DMS153 (cell line): ENCODE measurements around the gene ARHGEF10L.

Experiments
- DNase-seq: peaks from one replicate; lab custom pipeline; 2025; lab: John Stamatoyannopoulos, UW

The ARHGEF10L gene

DNA sequence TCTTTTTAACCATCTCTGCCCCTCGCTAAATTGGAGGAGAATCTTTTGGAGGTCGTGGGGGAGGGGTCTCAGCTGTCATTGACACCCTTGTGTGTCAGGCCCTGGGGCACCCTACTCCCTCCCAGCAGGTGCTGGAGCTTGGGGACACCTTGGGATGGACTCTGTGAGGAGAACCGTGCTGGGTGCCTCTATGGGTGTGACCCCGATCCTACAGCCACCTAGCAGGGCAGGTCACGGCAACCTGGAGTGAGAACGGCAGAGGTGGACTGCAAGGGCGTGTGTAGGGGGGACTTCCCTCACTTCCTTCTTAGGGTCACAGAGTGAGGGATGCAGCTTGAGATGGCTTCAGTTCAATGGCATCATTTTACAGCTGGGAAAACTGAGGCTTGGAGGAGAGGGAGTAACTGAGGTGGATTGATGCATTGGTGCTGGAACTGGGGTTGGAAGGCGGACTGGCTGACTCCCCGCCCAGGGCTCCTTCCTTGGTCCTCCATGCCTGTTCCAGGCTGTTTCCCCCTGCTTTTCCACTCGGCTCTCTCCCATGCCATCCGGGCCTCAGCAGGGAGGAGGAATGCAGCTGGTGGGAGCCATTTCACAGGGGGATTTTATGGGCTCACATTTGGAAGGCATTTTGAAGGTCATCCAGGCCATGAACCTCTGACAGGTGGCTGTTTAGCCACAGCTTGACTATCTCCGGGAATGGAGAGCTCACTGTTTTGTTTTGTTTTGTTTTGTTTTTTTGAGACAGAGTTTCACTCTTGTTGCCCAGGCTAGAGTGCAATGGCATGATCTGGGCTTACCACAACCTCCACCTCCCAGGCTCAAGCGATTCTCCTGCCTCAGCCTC, 18.8 kb upstream of the ARHGEF10L start:
- DNase-seq = no peak

DNA sequence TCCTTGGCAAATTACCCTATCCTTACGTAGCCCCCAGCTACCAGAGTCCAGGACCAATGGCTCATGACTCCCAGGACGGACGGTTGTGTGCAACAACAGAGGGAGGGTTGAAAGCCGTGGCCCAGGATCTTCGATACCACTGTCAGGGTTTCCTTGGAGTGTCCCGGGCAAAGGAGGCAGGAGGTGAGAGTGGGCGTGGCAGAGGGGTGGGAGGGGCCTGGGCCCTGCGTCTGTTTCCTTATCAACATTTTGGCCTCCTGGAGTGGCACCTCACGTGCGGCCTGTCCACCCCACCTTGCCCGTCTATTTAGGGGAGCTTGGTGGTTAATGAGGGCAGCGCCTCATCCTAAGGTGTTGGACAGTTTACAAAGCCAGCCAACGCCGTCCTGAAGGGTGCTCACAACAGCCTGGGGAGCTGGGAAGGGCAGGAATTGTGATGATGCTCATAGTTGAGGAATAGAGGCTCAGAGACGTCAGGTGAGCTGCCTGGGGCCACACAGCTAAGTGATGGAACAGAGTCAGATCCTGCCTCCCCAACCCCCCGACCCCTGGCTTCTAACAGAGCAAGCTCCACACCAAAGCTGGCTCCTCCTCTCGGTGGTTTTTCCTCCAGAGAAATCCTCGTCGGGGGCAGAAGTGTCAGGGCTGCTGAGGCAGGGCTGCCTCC, 17.4 kb upstream of the ARHGEF10L start:
- DNase-seq = no peak

DNA sequence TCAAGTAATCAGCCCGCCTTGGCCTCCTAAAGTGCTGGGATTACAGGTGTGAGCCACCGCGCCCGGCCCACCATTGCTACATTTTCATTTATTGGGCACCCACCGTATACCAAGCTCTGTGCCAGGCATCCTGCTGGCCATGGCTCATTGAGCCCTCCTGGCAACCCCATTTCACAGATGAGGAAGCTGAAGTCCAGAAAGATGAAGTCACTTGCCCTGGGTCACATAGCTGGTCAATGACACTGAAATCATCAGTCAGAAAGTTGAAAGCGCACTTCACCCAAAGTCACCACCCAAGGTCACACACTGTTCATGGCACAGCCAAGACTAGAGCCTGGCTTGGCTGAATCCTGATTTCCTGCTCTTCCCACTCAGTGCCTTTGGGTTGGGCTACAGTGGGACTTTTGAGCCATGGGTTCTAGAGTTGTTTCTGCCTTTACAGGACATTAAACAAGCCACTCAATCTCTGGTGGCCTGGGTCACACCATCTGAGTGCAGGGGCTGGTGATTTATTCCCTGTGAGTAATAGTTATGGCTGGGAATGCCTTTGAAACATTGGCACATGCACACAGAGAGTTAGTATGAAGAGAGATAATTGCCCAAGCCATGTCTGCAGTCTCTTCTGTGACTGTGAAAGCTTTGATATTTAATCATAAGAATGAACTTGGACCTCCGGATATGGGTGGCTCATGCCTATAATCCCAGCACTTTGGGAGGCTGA, 16.0 kb upstream of the ARHGEF10L start:
- DNase-seq = no peak

DNA sequence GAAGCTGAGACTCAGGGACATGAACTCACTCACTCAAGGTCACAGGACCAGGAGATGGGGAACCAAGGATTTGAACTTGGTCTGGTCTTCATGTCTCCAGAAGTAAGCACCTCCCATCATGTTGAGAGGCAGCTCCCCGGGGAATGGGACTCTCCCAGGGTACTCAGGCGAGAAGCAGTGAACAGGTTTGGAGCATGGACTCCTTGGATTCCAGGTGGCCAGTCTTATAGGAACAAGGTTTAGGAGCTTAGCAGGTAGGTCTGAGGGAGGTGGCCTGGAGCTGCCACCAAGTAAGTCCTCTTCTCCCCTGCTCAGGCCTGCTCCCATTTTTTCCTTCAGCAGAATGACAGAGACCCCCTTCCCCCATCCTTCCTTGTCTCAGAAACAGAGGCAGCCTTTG, 14.9 kb upstream of the ARHGEF10L start:
- DNase-seq = no peak

DNA sequence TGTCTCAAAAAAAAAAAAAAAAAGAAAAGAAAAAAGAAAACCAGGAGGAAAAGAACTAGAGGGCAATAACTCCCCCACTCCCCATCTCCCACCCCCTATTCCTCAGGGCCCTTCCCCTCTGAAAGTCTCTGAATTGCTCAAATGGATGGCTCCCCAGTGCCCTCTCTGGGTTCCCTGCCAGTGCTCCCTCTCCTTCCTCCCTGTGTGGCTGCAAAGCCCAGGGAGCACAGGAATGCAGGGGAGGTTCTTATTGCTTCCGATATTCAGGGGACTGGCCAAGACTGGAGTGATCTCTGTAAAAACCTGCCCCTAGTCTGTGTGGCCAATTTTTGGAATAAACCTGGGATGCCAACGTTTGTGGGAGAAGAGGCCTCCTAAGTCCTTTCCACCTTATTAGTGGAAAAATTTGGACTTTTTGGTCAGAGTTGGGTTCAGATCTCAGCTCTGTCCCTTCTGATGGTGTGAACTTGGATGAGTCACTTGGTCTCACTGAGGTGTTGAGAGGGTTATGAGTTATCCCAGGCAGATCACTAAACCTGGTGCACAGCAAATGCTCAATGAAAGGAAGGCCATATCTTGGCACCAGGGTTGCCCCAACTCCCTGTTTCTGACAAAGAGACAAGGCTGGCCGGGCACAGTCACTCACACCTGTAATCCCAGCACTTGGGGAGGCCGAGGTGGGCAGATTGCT, 13.4 kb upstream of the ARHGEF10L start:
- DNase-seq = no peak

DNA sequence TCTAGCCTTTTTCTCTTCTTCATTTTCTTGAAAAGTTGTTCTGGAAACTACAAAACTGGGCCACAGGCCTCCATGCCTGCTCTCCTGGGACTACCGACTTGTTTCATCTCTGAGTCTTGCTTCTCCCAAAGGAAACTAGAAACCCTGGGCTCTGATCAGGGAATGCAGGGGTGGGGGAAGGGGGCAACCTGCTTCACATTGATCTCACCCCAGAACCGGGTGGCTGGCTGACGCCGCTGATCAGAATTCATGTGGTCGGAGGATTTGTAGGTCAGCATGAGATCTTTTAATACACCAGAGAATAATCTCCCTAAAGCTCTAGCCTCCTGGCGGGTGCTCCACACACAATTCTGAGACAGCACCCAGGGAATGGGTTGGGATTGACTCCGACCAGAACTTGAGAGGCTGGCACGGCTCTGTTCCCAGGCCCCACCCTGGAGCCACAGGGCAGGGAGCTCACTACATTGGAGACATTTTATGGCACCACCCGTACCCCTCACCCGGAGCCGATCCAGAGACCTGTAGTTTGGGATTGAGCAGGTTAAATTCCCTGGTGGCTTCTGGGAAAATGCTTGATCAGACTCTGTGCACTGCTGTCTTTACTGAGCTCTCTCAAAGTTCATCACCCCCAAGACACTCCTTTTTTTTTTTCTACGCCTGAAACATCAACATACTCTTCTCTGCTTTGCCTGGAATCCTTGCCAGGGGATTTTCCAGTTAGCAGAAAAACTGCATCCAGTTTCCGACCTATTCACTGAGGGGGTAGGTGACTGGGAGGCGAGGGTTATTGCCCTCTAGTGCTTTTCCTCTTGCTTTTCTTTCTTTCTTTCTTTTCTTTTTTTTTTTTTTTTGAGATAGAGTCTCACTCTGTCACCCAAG, 12.2 kb upstream of the ARHGEF10L start:
- DNase-seq = no peak

DNA sequence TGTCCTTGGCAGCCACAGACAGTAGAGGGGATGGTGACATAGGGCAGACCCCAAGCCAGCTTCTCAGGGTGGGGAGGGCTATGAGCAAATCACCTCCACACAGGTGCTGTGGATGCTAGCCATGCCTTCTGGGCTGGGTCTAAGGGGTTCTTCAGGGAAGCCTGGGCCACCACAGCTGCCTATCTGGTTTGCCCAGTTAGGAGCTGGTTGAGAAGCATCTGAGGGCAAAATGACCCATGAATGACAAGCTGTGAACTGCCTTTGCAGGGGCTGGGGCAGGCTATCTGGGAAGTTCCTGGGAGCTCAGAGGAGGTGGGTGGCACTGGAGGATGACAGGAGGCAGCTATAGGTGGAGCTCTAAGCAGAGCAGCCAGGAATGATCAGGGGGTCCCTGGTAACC, 10.1 kb upstream of the ARHGEF10L start:
- DNase-seq = no peak

DNA sequence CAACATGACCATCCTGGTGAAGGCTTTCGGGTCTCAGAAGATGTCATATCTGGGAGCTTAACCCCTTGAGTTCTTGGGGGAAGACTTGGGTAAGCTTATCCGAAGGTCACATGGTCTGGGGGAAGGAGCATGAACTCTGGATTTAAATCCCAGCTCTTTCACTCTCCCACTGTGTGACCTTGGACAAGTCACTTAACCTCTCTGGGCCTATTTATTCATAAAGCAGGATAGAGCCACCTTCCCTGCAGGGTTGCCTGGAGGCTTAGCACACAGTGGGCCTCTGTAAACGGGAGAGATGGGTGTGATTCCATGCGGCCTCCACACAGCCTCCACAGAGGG, 8.2 kb upstream of the ARHGEF10L start:
- DNase-seq = no peak

DNA sequence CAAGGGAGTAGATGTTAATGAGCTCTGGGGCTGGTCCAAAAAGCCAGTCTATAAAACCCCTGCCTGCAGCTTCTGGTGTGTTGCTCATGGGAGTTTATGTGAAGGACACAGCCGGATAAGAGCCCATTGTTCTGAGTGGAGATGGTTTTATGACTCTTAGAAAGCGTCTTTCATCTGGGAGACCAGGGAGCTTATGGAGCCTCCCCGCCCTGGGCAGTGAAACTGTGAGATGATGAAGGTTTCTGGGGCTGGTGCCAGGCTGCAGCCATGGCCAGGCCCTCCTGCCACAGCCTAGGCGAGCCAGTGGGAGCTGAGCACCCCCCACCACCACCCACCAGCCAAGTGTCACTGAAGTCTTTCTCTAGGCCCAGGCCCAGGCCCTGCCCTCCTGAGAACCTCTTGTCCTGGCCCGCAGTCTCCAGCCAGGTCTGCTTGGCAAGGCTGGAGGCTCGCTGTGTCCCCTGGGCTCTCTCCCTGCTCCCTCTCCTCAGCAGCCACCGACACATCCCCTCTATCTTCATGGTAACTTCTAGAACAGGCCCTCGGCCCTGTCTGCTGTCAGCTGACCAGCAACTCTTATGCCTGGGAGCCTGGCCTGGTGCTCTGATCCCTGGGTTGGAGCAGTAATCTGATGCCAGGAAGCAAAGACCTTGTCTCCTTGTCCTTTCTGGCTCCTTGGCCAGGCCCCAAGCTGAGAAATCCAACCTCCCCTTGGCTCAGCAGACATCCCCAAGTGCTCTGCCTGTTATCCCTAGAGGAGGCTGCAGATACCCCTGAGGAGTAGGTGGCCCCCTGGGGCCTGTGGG, 7.6 kb upstream of the ARHGEF10L start:
- peak; percentile 13 for DNase-seq

DNA sequence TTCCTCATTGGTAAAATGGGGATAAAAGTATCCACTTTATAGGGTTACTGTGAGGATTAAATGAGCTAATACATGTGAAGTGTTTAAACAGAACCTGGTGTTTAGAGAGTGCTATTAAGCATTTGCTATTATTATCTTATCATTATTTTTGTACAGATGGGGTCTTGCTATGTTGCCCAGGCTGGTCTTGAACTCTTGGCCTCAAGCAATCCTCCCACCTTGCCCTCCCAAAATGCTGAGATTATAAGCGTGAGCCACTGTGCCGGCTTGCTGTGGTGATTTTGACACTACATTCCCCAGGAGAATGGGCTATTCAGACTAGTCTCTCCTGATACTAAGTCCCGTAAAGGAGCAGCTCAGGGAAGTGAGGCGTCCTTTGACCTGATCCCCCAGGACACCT, 6.3 kb upstream of the ARHGEF10L start:
- no peak for DNase-seq

DNA sequence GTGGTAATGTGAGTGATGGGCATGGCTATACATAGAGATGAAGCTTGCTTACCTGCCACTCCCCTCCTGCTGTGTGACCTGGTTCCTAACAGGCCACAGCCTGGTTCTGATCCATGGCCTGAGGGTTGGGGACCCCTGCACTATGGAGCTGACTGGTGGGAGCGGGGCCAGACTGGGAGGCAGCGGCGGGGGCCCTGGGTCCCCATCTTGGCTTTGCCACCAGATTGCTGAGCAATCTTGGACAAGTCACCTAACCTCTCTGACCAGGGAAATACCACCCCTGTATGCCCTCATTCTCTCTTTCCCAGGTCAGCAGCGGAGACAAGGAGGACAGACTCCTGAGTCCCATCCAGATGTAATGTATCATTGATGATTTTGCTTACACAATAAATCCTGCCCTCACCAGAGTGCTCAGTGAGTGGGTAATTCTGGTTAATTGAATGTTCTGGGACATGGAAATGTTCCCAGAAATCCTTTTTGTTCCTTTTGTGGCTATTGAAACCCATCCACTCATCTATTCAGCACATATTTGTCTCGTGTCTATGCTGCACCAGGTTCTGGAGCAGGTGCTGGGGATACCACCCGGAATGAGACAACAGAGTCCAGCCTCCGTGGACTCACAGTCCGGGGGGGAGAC, 4.1 kb upstream of the ARHGEF10L start:
- DNase-seq = no peak

DNA sequence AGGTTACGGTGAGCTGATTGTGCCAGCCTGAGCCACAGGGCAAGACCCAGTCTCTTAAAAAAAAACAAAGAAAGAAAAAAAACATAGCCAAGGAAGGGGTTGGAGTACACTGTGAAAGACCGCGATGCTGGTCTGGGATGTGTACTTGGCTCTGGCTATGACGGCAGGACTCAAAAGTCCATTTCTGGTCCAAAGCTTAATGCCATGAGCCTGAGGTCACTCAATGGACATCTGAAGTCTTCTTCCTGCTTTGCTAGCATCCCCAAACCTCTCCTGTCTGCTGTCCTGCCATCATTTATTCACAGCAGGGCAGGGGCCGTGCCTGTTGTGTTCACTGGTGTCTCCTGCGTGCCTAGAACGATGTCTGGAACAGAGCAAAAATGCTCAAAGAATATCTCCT, 1.5 kb upstream of the ARHGEF10L start:
- no peak for DNase-seq

DNA sequence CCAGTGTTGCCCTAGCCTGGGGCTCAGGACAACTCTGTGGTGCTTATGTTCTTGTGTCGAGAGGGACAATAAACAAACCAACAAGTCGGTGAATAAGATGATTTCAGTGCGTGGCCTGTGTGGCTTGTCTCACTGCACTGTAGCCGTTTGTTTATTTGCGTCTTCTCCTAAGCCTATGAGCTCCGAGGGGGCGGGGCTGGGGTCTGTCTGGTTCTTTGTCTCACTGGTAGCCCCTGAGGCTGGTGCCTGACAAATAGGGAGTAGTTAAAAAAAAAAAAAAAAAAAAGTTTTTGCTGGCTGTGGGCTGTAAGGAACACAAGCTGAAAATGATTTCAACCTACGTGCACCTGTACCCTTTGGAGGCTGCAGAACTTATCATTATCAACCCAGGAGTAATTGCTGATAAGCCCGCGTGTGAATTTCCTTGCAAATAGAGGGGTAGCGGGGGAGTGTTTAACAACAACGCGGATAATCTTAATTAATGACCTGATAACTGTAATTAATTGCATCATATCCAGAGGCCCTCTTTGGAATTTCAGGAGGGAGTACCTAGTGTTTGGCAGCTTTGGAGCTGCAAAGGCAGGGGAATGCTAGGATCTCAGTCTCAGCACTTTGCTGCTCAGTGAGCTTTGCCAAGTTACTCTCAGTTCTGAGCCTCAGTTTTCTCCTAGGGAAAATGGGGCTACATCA, 925 bp upstream of the ARHGEF10L start:
- no peak for DNase-seq

DNA sequence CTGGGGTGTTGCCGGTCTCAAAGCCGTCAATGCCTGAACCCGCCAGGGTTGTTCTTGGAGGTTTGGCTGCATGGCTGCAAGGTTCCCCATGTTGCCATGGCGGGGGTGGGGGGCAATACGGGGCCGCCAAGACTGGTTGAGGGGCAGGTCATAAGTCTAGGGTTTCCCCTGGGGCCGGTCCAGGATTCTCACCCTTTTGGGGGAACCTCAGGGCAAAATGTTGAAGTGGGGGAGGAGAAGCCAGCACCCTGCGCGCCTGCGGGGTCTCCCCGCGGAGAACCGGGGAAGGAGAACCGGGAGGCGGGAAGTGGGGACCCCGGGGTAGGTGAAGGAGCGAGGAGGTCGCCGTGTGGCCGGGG, 401 bp upstream of the ARHGEF10L start:
- DNase-seq = no peak

DNA sequence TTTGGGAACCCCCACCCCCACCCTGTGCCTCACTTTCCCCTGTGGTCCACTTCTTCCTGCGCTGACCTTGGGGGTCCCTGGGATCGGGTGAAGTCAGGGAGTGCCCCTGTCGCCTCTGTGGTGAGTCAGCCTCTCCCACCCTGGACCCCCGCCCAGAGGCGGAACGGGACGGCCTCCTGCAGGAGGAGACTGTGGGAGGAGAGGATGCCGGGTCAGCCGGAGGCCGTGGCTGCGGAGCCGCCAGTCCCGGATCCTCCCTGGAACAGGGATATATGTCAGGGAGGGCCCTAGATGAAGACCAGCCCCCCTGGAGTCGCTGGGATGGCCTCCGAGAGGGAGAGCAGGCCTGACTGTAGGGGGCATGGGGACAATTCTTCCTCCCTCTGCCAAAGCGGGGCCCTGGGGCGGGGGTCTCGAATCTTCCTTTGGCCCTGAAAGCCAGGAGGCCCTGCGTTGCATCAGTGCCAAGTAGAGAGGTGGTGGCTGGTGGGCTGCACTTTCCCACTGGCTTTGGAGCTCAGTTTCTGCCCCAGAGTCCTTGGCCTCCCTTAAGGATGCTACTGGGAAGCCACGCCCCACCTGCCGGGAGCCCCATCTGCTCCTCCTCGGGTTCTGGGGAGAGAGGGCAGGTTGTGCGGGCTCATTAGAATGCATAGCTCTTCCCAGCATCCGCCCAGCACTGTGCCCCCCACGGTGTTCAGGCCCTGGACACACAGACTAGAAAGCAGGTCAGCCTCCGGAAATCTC, 930 bp downstream of the ARHGEF10L start:
- no peak for DNase-seq

DNA sequence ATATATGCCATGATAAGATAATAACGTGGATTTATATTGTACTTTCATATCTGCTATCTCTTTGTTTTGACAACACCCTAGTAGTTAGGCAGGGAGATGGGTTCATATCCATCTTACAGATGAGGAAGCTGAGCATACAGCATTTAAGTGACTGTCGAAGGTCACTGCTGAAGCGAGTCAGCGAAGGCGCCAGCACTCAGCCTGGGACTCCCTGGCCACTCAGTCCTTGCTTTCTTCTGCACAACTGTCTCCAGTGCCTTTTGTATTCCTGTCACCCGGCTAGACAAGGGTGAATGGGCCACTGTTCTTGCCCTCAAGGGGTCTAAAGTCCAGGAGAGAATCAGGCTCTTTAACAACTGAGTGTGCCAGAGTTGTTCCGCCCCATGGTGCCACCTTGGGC, 3.1 kb downstream of the ARHGEF10L start:
- no peak for DNase-seq

DNA sequence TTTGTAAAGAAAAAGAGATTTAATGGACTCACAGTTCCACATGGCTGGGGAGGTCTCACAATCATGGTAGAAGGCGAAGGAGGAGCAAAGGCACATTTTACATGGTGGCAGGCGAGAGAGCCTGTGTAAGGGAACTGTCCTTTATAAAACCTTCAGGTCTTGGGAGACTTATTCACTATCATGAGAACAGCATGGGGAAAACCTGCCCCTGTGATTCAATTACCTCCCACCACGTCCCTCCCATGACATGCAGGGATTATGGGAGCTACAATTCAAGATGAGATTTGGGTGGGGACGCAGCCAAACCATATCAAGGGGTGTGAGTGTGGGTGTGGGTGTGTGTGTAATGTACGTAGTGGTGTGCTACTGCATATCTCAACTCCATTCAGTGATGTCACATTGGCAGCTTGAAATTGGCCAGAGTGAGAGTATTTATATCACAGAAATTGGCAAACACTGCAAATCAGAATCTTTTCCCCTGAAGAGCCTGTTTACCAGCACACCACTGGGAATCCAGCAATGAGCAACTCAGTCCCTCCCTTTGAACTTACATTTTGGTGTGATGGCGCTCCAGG, 5.4 kb downstream of the ARHGEF10L start:
- no peak for DNase-seq

DNA sequence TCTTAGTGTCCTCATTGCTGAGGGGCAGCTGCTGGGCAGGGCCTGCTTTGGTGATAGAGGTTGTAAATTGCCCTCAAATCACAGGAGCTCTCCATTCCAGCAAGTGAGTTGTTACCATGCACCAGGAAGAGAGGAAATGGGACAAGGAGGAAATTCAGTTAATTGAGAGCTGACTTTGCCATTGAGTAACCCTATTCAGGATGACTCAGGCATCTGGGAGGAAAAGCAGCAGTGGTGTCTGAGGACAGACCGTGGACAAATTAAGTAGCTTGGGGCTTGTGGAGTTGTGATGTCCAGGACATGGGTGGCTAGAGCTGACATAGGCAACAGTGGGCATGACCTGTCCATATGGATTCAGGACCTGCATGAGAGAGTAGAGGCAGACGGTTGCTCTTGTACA, 5.9 kb downstream of the ARHGEF10L start:
- DNase-seq = no peak
